Endometrial microvascular endothelial cells (primary cell): Measurements from ENCODE around the gene ZNRF3. TPM values are rescaled to one million over a fixed set of nuclear protein-coding genes. Genes with fewer than 3 reads are reported as not detected.

ENCODE experiments used
- in situ Hi-C: cut with HindIII; loops from 2 replicates; pipeline ENCODE4 v1.10.0; 2017; ENCODE audit warnings: low sequenced_read_pairs, low pct_unique_long_range_greater_than_20kb; ENCODE audit errors: inconsistent ontology term
- total RNA-seq: library from RNA; depleted of rRNA; stranded (reverse); fragments of >200 nt; gene quantifications from one replicate; pipeline ENCODE4 v1.2.3, GENCODE V29; 2015; ENCODE audit errors: inconsistent ontology term

ZNRF3 gene
- total RNA-seq, 1 donor from 2014 or later: 8.2 TPM

- in situ Hi-C loops: no loop called here
These were observed 109.4 kb downstream of the ZNRF3 start for GRCh38 chr22:28992565-28993356.

GRCh38 chr22:28994522-28994921, 111.2 kb downstream of the ZNRF3 start:
- in situ Hi-C loops: no loop called here

GRCh38 chr22:28995551-28995950, 112.2 kb downstream of the ZNRF3 start:
- in situ Hi-C loops: no loop called here

- in situ Hi-C loops: no loop called here
These were observed 114.0 kb downstream of the ZNRF3 start for GRCh38 chr22:28997342-28997741.

GRCh38 chr22:28998681-28999080, 115.3 kb downstream of the ZNRF3 start:
- in situ Hi-C loops: no loop called here

- in situ Hi-C loops: no loop called here
These were observed 116.1 kb downstream of the ZNRF3 start for GRCh38 chr22:28999510-28999909.

- in situ Hi-C loops: loop anchor here (25.0 kb wide), 1 partner anchor 113 kb away; the partner anchor contains the start of gene ZNRF3
These were observed 116.7 kb downstream of the ZNRF3 start for GRCh38 chr22:28999919-29000556.

GRCh38 chr22:29000641-29001040, 117.3 kb downstream of the ZNRF3 start:
- in situ Hi-C loops: loop anchor here (25.0 kb wide), 1 partner anchor 113 kb away; the partner anchor contains the start of gene ZNRF3

- in situ Hi-C loops: loop anchor here (25.0 kb wide), 1 partner anchor 115 kb away; the partner anchor contains the start of gene ZNRF3
These were observed 119.2 kb downstream of the ZNRF3 start for GRCh38 chr22:29002603-29003002.

- in situ Hi-C loops: loop anchor here (25.0 kb wide), 1 partner anchor 116 kb away; the partner anchor contains the start of gene ZNRF3
These were observed 120.2 kb downstream of the ZNRF3 start for GRCh38 chr22:29003552-29003951.

- in situ Hi-C loops: loop anchor here (25.0 kb wide), 1 partner anchor 117 kb away; the partner anchor contains the start of gene ZNRF3
These were observed 120.7 kb downstream of the ZNRF3 start for GRCh38 chr22:29003975-29004646.

- in situ Hi-C loops: loop anchor here (25.0 kb wide), 1 partner anchor 118 kb away; the partner anchor contains the start of gene ZNRF3
These were observed 121.4 kb downstream of the ZNRF3 start for GRCh38 chr22:29004647-29005371.

GRCh38 chr22:29005754-29006153, 122.4 kb downstream of the ZNRF3 start:
- in situ Hi-C loops: loop anchor here (25.0 kb wide), 1 partner anchor 118 kb away; the partner anchor contains the start of gene ZNRF3

- in situ Hi-C loops: loop anchor here (25.0 kb wide), 1 partner anchor 119 kb away; the partner anchor contains the start of gene ZNRF3
These were observed 123.0 kb downstream of the ZNRF3 start for GRCh38 chr22:29006346-29006745.

GRCh38 chr22:29009148-29009547, 125.8 kb downstream of the ZNRF3 start:
- in situ Hi-C loops: loop anchor here (25.0 kb wide), 1 partner anchor 122 kb away; the partner anchor contains the start of gene ZNRF3

GRCh38 chr22:29011240-29012100, 128.1 kb downstream of the ZNRF3 start:
- in situ Hi-C loops: loop anchor here (25.0 kb wide), 1 partner anchor 124 kb away; the partner anchor contains the start of gene ZNRF3

- in situ Hi-C loops: loop anchor here (25.0 kb wide), 1 partner anchor 125 kb away; the partner anchor contains the start of gene ZNRF3
These were observed 128.7 kb downstream of the ZNRF3 start for GRCh38 chr22:29012101-29012433.
